ENCODE measurements around the gene CBX5.

DNA sequence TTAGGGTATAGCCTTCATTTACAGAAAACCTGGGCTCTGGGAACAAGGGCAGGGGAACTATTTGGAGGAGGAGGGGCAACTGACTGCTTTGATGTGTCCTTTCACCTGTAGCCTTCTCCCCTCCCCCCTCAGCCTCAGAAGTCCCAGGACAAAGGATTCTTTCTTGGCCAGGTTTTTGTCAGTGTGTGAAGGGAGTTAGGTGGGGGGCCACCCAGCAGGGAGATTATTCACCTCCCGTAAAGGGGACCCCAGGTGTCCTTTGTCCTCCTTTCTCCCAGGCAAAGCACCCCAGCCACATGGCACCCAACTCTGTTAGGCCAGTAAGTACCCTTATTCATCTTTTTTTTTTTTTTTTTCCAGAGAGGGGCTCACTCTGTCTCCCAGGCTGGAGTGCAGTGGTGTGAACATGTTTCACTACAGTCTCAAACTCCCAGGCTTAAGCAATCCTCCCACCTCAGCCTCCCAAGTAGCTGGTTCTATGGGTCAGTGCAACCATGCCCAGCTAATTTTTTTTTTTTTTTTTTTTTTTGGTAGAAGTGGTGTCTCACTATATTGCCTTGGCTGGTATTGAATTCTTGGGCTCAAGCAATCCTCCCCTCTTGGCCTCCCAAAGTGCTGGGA, 21.6 kb upstream of the CBX5 start:
- TF ChIP-seq, protein P1, sequence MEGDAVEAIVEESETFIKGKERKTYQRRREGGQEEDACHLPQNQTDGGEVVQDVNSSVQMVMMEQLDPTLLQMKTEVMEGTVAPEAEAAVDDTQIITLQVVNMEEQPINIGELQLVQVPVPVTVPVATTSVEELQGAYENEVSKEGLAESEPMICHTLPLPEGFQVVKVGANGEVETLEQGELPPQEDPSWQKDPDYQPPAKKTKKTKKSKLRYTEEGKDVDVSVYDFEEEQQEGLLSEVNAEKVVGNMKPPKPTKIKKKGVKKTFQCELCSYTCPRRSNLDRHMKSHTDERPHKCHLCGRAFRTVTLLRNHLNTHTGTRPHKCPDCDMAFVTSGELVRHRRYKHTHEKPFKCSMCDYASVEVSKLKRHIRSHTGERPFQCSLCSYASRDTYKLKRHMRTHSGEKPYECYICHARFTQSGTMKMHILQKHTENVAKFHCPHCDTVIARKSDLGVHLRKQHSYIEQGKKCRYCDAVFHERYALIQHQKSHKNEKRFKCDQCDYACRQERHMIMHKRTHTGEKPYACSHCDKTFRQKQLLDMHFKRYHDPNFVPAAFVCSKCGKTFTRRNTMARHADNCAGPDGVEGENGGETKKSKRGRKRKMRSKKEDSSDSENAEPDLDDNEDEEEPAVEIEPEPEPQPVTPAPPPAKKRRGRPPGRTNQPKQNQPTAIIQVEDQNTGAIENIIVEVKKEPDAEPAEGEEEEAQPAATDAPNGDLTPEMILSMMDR (conservative IDR thresholded peaks at IDR 0.05 in 1 of 2, IDR thresholded peaks at IDR 0.05 in 1 of 2; ENCODE audit: low read depth in 1 of 2, low read length in 2 of 2), result no peak
- TF ChIP-seq EZH2 (IDR thresholded peaks at IDR 0.05; ENCODE audit: low read length, missing control alignments), result no peak
